LNCaP clone FGC (cell line): ENCODE measurements around the gene NGFR.
"Not testable (repeated sequence)": the region's sequence is repeated elsewhere in the genome, so short reads cannot be mapped to it uniquely, and the experiment has no call there.

Experiments used
- DNase-seq: peaks from one replicate; pipeline ENCODE4 v3.0.0-alpha.2; 2011; ENCODE audit warnings: low read depth
- H3K4me3 ChIP-seq: 2 replicates; pipeline ENCODE4 v1.5.1; 2011; ENCODE audit warnings: mild to moderate bottlenecking, low read depth, low read length, control low read depth
- TF ChIP-seq, protein P1 (sequence below): IDR thresholded peaks from 2 replicates; pipeline ENCODE4 v1.5.1; 2012; ENCODE audit warnings: mild to moderate bottlenecking; ENCODE audit not compliant: control insufficient read depth, insufficient read depth; ENCODE audit errors: extremely low read depth

NGFR gene

DNA sequence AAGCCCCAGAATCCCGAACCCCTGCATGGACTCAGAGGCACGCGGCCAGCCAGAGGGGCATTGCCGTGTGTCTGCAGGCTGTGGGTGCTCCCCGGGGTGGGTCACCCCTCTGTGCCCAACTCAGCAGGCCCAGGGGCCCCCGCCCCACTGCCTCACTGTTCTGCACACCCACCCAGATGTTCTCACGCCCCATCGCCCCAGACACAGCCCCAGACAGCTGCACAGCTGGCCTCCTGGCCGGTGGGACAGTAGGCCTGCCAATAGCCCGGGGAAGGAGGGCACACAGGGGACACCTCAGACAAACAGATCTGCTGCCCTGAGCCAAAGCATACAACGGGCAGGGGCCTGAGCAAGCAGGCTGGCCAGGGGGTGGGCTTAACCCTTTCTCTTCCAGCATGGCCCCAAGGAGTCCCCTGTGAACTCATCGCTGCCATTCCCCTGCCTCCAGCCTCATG, 53.0 kb downstream of the NGFR start:
- H3K4me3 ChIP-seq = no peak overlapping the region
- TF ChIP-seq, protein P1, sequence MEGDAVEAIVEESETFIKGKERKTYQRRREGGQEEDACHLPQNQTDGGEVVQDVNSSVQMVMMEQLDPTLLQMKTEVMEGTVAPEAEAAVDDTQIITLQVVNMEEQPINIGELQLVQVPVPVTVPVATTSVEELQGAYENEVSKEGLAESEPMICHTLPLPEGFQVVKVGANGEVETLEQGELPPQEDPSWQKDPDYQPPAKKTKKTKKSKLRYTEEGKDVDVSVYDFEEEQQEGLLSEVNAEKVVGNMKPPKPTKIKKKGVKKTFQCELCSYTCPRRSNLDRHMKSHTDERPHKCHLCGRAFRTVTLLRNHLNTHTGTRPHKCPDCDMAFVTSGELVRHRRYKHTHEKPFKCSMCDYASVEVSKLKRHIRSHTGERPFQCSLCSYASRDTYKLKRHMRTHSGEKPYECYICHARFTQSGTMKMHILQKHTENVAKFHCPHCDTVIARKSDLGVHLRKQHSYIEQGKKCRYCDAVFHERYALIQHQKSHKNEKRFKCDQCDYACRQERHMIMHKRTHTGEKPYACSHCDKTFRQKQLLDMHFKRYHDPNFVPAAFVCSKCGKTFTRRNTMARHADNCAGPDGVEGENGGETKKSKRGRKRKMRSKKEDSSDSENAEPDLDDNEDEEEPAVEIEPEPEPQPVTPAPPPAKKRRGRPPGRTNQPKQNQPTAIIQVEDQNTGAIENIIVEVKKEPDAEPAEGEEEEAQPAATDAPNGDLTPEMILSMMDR = no peak
- no peak for DNase-seq

DNA sequence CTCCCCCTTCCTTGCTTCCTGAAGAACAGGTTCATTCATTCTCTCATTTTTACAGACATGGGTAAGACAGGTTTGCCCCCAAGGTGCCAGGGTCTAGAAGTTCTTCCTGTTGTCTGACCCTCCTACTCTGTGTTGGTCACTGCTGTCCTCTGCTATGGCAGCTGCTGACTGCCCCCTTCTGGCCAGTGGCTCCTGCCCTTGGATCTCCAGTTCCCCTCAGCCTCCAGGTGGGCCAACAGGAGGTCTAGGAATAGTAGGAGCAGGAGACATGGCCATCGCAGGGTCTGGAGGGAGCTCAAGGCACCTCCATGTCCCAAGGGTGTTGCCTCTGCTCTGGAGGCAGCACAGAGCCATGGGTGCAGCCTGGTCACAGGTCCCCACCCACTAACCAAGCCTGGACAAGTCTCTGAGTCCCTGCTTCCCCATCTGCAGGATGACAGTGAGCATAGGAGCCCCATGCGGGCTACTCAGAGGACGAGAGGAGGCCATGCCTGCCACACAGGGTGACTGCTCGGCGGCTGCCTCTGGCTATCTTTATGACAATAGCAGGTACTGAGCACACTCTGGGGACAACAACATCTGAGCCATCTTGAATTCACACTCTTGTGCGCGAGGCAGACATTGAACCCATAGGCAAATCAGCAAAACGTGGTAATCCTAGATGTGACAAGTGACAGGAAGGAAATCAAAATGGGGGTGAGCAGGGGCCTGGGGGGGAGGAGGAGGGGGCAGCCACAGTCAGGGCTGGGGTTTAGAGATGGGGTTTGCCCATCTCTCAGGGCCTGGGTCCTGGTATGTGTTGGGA, 53.6 kb downstream of the NGFR start:
- TF ChIP-seq, protein P1 = peak; percentile 75
- DNase-seq = no peak

DNA sequence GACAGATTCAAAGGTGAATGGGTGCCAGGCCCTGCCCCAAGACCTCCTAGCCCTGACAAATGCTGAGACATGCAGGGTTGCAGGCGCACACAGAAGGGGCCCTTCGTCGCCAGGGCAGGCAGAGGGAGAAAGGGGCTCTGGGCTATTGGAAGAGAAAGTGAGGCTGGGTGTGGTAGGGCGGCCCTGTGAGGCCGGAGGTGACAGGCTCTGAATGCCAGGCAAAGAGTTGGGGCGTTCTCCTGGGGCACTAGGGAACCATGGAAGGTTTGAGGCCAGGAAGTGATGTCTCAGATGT, 54.2 kb downstream of the NGFR start:
- no peak for DNase-seq
- H3K4me3 ChIP-seq = no peak overlapping the region
- TF ChIP-seq, protein P1 = no peak

More for the DNA sequence above, 53.6 kb downstream of the NGFR start:
- H3K4me3 ChIP-seq = no peak overlapping the region

DNA sequence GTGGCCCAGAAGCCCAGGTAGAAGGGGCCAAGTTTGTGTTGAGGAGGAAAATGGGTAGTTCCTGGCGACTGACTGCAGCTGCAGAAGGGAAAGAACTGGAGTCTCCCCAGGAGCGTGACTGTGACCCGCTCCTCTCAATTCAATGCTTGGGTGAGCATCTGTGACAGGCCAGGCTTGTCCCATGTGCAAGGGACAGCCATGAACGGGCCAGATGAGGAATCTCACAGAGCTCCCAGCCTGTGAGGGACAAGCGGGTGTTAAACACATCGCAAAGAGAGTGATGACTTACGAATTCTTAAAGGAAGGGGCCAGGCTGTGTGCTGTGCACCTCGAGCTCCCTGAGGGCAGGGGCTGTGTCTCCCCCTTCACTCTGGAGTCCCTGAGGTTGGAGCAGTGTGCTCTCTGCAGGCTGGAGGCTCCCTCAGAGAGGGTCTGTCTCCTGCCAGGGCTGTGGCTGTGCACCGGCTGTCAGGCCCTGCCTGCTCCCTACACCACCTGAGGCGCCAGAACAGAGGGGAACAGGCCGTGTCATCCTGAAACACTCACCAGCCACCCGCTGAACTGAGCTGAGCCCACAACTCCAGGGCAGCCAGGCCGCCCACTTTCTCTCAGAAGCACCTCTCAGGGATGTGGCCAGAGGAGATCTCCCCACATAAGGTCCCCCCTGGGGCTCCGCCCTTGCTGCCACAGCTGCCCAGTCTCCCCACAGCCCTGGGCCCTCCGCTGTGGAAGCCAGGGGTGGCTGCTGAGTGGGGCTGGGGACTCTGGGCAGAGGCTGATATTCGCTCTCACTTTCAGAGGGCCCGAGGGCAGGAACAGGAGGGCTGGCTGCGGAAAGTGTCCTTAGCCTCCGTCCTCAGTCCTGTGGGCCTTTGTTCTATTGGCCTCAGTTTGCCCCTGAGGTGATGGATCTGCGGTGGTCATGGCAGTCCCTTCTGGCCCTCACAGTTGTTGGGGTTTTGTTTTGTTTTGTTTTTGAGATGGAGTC, 54.9 kb downstream of the NGFR start:
- H3K4me3 ChIP-seq = no peak overlapping the region
- TF ChIP-seq, protein P1 = no peak
- no peak for DNase-seq

DNA sequence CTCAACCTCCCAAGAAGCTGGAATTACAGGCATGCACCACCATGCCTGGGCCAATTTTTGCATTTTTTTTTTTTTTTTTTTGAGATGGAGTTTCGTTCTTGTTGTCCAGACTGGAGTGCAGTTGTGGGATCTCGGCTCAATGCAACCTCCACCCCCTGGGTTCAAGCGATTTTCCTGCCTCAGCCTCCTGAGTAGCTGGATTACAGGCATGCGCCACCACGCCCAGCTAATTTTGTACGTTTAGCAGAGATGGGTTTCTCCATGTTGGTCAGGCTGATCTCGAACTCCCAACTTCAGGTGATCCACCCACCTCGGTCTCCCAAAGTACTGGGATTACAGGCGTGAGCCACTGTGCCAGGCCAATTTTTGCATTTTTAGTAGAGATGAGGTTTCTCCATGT, 55.7 kb downstream of the NGFR start:
- not testable (repeated sequence) for H3K4me3 ChIP-seq, DNase-seq

DNA sequence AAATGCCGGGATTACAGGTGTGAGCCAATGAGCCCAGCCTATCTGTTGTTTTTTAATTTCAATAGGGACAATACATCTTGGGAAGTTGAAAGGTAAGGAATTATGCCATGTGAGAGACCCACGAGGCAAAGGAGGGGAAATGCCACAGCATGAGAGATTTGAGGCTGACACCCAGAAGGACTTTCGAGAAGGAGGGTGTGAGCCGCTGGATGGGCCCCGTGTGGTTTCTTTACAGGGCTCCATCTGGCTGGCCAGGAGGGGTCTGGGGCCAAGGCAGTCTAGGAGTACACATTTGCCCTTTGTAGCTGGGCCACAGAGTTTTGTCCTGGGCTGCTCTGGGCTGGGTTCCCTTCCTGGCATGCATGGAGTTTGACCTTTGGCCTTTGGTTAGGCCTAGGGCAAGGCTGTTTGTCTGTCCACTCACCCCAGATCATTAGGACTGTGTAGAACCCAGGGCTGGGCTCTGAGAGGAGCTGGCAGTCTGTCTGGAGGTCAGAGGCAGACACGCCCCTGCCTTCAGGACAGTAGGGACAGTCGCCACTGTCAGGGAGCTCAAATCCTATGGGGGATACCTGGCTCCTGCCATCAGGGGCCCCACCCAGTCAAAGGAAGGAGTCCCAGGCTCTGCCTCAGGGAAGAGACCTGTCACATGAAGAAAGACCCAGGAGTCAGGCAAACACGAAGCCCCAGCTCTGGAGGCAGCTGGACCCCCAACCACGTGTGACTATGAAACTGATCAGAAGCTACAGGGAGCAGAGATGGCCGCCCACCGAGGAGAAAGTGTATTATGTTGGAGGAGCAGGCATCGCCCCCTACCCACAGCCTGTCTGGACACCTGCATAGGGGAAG, 56.4 kb downstream of the NGFR start:
- H3K4me3 ChIP-seq = no peak overlapping the region
- TF ChIP-seq, protein P1 = no peak
- no peak for DNase-seq
